ENCODE results near the gene PKNOX2.

Gene PKNOX2

DNA sequence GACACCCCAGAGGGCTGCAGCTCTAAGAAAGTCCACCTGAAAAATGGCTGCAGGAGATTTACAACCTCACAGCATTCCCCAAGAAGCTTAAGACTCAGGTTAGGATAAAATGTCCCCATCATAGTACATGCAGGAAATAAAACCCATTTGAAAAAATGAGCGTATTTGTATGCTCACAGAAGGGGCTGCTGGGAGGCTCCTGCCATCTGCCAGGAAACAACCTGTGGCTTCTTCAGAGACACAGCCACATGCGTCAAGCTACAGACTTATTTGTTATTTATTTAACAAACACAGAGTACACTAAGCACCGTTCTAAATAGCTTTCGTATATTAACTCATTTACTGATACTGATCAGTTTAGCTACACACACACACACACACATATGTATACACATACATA, 258.1 kb downstream of the PKNOX2 start:
- no peak for DNase-seq

DNA sequence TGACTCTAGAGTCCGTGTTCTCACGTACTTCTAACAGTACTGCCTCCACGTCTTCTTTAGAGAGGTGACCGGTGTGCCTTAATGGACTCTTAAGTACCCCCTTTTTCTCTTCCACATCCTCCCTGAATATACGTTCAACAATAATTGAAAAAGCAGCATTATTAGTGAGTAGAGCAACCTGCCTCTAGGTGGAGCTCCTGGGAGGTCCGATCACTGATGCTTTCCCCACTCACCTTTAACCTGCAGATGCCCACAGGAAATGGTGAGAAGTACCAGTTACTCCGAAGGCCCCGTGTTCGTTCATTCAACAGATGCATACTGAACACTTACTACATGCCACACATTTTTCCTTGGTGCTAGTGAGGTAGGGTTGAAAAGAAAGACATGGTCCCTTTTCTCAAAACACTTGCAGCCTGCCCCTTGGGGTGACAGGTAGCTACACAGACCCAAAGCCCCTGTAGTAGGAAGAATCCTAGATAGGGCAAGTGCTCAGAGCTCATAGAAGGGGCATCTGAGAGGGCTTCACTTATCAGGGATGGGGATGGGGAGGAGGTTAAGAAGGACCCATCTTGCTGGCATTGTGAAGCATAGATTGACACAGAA, 258.8 kb downstream of the PKNOX2 start:
- DNase-seq, result no peak

DNA sequence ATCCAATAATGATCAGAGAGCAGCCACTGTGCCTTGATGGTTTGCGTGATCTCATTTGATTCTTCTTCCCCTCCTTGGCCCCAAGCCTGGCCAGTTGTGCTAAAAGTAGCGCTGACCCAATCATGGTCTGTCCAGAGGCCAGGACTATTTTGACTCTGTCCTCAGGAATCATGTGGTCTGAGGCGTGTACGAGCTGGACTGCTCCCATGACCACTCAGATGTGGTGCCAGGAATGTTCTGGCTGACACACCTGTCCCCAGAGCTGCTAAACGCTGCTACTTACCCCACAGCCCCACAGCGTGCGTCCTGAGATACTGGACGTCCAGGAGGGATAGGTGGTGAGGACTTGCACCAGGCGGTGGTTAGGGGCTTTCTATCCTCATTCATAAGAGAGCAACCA, 261.1 kb downstream of the PKNOX2 start:
- DNase-seq, result no peak

DNA sequence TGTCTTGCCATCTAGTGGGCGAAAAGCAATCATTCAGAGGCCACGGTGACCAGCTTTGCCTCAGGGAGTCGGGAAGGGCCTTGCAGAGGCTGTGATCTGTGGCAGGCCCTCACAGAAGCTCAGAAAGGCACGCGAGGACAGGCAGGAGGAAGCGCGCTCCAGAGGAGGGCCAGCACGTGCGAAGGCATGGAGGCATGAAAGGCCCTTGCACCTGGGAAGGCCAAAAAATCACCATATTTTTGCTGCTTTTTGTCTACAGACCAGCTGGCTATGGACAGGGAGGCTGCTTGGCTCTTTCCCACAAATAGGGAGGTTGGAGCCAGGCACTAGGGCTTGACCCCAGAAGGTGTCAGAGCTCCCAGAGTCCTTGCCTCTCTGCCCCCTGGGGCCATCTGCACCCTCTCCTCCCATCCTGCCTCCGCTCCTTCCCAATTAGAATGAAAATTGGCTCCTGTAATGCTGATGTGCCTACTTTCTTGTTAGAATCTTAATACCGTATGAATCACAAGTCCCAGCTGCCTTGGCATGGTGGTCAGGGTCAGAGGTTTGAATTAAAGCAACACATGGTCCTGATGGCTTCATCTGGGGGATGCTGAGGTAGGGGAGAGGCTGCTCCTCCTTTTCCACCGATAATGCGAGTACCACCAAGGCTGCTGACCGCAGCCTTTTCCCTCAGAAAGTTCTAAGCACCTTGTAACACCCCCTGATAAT, 262.4 kb downstream of the PKNOX2 start:
- no peak for DNase-seq

GRCh38 chr11:125428486-125429173, 264.1 kb downstream of the PKNOX2 start:
- no peak for DNase-seq

GRCh38 chr11:125429174-125429707, 264.7 kb downstream of the PKNOX2 start:
- DNase-seq, result peak; percentile 58

DNA sequence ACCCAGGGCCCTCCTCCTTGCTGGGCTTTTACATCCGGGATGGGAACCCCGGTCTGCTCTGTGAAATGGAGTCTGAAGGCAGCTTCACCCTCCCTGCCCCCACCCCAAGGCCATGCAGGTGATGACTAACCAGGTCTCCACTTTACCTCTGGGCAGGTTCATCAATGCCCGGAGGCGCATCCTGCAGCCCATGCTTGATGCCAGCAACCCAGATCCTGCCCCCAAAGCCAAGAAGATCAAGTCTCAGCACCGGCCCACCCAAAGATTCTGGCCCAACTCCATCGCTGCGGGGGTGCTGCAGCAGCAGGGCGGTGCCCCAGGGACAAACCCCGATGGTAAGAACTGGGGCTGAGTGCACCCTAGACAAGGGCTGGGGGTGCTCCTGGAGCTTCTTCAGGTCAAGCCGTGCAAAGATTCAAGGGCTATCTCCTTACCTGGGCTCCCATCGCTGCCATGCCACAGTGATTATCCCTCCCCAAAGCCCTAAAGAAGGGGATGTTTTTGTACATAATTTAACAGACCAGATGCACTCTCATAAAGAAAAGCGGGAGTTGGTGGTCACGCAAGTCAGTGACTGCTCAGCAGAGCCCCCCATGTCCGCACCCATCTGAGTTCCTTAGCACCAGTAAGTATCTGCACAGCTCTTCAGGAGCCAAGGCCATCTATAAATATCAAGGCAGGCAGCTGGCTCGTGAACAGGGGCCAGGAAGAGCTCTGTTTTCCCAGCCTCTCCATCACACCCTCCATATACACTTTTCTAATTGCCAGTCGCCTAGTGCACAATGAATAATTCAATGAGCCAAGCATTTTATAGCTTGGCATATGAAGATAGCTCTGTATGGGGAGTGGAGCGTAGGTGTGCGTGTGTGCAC, 265.5 kb downstream of the PKNOX2 start:
- no peak for DNase-seq

- DNase-seq, result no peak
These were observed 266.5 kb downstream of the PKNOX2 start for GRCh38 chr11:125431009-125431408.

- no peak for DNase-seq
These were observed 266.9 kb downstream of the PKNOX2 start for GRCh38 chr11:125431481-125431880.

DNA sequence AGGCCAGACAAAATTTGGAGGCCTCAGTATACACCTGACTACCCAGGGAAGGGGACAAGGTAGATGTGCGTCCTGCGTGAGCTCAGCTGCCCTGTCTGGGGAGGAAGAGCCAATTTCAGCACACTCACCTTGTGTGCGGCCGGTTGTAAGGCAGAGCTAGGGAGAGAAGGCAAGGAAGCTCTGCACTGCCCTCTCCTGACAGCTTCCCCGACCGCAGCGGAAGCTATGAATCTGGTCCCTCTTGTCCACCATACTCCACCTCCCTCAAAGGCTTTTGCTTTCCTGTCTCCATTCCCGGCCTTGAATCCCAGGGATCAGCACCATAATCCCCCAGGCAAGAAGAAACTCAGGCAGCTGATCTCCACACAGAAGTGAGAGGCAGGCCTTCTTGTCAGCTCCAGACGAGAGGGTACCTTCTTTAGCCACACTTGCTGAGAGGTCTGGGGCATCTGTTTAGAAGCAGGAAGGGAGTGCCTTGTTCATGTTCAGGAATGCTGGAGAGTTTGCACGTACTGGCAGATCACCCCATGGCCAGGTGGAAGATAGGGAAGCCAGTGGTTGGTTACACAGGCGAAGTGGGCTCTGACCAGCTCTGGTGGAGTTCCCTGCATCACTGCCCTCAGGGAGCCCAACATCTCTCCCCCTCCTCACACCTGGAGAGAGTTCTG, 269.0 kb downstream of the PKNOX2 start:
- DNase-seq, result peak; percentile 82

DNA sequence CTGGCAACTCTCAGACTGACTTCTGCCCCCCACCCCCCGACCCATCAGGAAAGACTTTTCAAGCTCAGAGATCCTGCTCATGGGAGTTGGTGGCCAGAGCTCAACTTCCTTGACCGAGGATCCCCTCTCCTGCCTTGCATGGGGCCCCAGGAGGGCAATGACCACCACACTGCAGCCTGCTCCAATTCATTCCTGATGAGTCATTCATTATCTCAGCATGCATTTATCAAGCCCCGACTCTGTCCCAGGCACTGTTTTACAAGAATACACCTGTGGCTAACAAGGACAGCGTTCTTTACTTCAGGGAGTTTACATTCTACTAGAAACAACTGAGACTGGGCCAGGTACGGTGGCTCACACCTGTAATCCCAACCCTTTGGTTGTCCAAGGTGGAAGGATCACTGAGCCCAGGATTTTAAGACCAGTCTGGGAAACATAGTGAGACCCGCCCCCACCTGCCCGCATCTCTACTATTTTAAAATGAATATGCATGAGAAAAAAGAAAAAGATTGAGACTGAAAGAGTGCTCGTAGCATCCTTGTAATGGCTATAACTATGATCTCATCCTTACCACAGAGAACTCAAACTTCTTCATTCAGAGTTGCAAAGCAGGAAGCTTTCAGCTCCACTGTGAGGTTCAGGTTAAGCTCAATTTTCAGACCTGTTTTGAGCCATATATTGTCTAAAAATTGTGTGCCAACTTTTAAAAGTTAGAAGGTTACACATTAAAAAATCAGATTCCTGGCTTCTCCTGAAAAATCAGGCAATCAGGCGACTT, 271.1 kb downstream of the PKNOX2 start:
- no peak for DNase-seq

GRCh38 chr11:125441648-125442410, 277.3 kb downstream of the PKNOX2 start:
- peak; percentile 76 for DNase-seq

DNA sequence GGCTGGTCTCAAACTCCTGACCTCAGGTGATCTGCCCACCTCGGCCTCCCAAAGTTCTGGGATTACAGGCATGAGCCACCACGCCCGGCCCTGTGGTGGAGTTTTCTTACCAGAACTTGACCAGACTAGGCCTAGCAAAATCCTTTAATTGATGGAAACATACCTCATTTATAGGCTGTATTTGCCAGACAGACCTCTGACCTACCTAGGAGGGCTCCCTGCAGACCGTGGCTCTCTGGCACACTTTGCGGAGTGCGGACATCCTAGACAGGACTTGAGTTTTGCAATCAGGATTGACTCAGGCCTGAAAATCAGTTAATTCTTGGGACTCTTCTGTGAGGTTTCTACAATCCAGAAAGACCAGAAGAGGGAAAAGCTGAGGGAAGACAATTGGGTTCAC, 278.4 kb downstream of the PKNOX2 start:
- no peak for DNase-seq

GRCh38 chr11:125443767-125444311, 279.3 kb downstream of the PKNOX2 start:
- DNase-seq, result peak; percentile 43

DNA sequence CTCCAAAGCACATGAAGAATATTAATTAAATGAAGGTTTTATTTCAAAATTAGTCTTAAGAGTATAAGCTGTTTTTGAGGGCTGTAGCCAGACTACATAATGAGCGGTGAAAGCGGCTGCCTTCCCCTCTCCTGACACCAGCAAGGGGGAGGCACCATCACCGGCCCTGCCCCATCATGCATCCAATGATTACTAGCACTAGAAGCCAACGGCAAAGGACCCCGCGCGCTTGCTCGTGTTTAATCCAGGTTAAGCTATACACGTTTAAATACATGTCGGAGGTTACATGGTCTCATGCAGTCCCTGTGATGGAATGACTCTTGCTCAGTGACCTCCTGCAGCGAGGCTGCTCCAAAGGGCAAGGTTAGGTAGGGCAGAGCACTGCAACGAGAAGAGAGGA, 281.2 kb downstream of the PKNOX2 start:
- no peak for DNase-seq

DNA sequence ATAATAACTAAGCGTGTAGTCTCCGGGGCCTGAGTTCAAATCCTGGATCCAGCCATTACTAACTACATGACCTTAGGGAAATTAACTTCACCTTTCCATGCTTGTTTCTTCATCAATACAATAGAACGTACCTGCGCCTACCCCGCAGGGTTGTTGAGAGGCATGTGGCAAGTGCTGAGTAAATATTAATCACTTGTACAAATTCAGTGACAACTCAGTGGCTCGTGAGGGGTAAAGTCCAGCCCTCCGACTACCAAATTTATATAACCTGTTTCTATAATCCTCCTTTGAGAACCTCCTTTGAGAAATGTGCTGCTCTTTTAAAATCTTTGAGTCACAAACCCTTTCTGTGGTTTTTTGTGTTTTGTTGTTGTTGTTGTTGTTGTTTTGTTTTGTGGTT, 281.7 kb downstream of the PKNOX2 start:
- DNase-seq, result no peak

DNA sequence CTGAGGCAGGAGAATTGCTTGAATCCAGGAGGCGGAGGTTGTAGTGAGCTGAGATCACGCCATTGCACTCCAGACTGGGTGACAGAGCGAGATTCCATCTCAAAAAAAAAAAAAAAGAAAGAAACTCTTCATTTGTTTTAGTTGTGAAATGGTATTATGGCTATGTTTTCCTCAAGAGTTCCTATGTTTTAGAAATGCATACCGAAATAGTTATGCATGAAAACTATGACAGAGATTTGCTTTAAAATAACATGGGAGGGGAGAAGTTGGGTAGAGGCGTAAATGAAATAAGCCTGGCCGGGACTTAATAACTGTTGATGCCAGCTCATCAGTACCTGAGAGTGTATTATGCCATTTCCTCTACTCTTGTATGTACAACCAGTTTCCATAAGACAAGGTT, 283.2 kb downstream of the PKNOX2 start:
- no peak for DNase-seq

DNA sequence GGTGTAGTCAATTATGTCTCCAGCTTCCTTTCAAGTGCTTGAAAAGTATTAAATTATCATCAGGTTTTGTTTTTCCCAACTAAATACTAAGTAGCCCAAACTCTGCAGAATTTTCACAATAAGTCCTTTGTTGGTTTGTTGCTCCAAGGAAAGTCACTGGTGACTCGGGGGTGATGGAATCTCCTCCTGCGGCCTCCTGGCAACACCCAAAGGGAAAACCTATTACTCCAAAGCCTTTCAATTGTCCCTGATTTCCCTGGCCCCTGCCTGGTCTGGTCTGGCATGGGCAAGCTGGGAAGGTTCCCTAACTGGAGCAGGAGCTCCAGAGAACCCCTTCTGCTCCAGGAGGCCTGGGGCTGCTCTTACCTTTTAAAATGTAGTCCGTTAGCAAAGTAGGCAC, 283.6 kb downstream of the PKNOX2 start:
- DNase-seq, result peak; percentile 40

- DNase-seq, result no peak
These were observed 285.0 kb downstream of the PKNOX2 start for GRCh38 chr11:125449565-125449964.

DNA sequence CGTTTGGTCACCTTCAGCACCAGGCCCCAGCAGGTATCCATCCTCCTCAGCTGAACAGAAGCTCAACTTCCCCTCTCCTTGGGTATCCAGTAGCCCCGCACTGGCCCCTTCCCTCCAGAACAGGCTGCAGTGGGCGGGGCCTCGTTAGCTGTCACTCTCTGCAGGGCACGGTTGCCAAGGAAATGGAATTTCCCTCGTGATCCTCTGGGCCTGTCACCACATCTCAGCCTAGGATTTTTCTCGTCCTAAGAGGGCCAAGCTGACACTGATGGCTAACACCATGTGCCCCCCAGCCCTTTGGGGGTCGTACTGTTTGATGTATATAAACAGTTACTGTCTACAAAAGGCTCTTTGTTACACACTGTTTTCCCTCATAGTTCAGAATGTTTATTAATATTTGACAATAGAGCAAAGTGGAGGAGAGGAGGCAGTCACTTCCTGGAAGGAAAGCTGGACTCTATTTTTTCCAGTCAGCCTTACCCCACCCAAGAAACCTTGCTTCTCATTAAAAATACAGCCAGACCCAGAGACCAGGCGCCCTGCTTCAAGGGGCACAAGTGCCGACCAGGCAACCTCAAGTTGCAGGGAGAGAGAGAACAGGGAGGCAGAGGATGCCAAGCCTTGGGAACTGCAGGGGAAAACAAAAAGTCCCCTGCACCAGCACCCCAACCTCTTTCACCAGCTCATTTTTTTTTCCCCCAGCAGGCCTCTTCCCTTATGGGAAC, 287.0 kb downstream of the PKNOX2 start:
- DNase-seq, result peak; percentile 92
